Stimulated activated CD4-positive, alpha-beta T cell treated with anti-CD3 and anti-CD28 coated beads, Interleukin-1b, Interleukin-23, amount 100 ng/mL, for 4 hours (primary cell): Measurements from ENCODE around the gene ATP5PB.
A peak's percentile ranks its signal among the peaks of the same experiment; 100 is the strongest.

ENCODE experiments used
- DNase-seq, 2 donors: peaks; one replicate each; pipeline ENCODE4 v3.0.0-alpha.2; 2020; ENCODE audit warnings: low read depth in 2 of 2

ATP5PB gene

GRCh38 chr1:111448918-111449702, at the start of gene ATP5PB, which contains the start of gene WDR77:
Gene ATP5PB (plus strand): TSS chr1:111449464. CDS start chr1:111449542, 78 bp downstream.
Gene WDR77 (minus strand): TSS chr1:111449256. CDS start chr1:111449169, 87 bp downstream.
- peak; percentile 71 to 81 for DNase-seq

- DNase-seq: peak in 1 of 2 donors; percentile 35
These were observed 49.3 kb upstream of the ATP5PB start for GRCh38 chr1:111399792-111400610.

- no peak for DNase-seq
These were observed 47.2 kb upstream of the ATP5PB start for GRCh38 chr1:111402083-111402482.

- no peak for DNase-seq
These were observed 44.7 kb upstream of the ATP5PB start for GRCh38 chr1:111404588-111404987.

- DNase-seq: peak; percentile 9 to 22
These were observed 42.9 kb upstream of the ATP5PB start for GRCh38 chr1:111406321-111406768.

GRCh38 chr1:111407301-111407700, 42.0 kb upstream of the ATP5PB start:
- DNase-seq: no peak

- no peak for DNase-seq
These were observed 36.4 kb upstream of the ATP5PB start for GRCh38 chr1:111412839-111413238.

GRCh38 chr1:111414756-111415155, 34.5 kb upstream of the ATP5PB start:
- no peak for DNase-seq

- no peak for DNase-seq
These were observed 33.8 kb upstream of the ATP5PB start for GRCh38 chr1:111415461-111415860.

- DNase-seq: no peak
These were observed 31.5 kb upstream of the ATP5PB start for GRCh38 chr1:111417755-111418154.

GRCh38 chr1:111419037-111419436, 30.2 kb upstream of the ATP5PB start:
- no peak for DNase-seq

- no peak for DNase-seq
These were observed 28.9 kb upstream of the ATP5PB start for GRCh38 chr1:111420377-111420776.

GRCh38 chr1:111422546-111423391, 26.5 kb upstream of the ATP5PB start:
- DNase-seq: no peak

- no peak for DNase-seq
These were observed 25.0 kb upstream of the ATP5PB start for GRCh38 chr1:111424281-111424680.

GRCh38 chr1:111436726-111437125, 12.5 kb upstream of the ATP5PB start:
- DNase-seq: no peak

- DNase-seq: no peak
These were observed 9.6 kb upstream of the ATP5PB start for GRCh38 chr1:111439461-111440351.

- DNase-seq: peak; percentile 44 to 48
These were observed 7.6 kb upstream of the ATP5PB start for GRCh38 chr1:111441573-111442192.

- DNase-seq: no peak
These were observed 6.8 kb upstream of the ATP5PB start for GRCh38 chr1:111442457-111442856.

- DNase-seq: no peak
These were observed 5.2 kb upstream of the ATP5PB start for GRCh38 chr1:111444031-111444430.

GRCh38 chr1:111446546-111446945, 2.7 kb upstream of the ATP5PB start:
- no peak for DNase-seq
